K562 (cell line): Measurements from ENCODE around the gene PPP1R2C. TPM values are rescaled to one million over a fixed set of nuclear protein-coding genes. Genes with fewer than 3 reads are reported as not detected.

Experiments used
- ATAC-seq: fragments of 200-7000 bp; cut with Tn5 transposase; 3 replicates; pipeline ENCODE4 v1.9.1; 2020; ENCODE audit warnings: moderate library complexity
- BruUV-seq: library from RNA; stranded (reverse); fragments of 400-500 nt; replicated peaks from 2 replicates; lab custom pipeline; 2021; lab: Mats Ljungman, UMichigan
- CTCF ChIA-PET: fragments of 300-600 bp; formaldehyde crosslinking; extraction: SDS; loops from one replicate; lab custom pipeline; 2021; ENCODE audit warnings: low intra/inter-chr PET ratio; lab: Yijun Ruan, JAX
- POLR2A ChIA-PET: fragments of 300-600, 350-650 bp; sonication (Branson Sonifier 250); formaldehyde crosslinking; extraction: SDS; loops from one replicate; lab custom pipeline; 2021; ENCODE audit warnings: antibody characterized with exemption, inconsistent platforms; lab: Yijun Ruan, JAX
- DNase-seq, 4 experiments: peaks; one replicate each; pipeline versions ENCODE4 v3.0.0 to v3.0.0-alpha.2; 2011 to 2018; ENCODE audit warnings: low spot score in 3 of 4, mixed read lengths in 3 of 4; ENCODE audit errors: extremely low read depth in 1 of 4
- FAIRE-seq: peaks from 2 replicates; lab custom pipeline; 2011; peaks lifted over from hg19 to GRCh38; lab: Jason Lieb, UNC
- H2AFZ ChIP-seq: 2 replicates; pipeline ENCODE4 v1.6.0; 2011; ENCODE audit warnings: low read depth, low read length, control low read depth, inconsistent platforms
- H3K27ac ChIP-seq: fragments of 200-600 bp; 3 replicates; pipeline ENCODE4 v1.8.0; 2011; ENCODE audit warnings: low read depth, mild to moderate bottlenecking, control low read depth, inconsistent platforms, low read length, moderate library complexity, mixed read lengths; ENCODE audit errors: extremely low read depth
- H3K27me3 ChIP-seq, 2 experiments: fragments of 300-600 bp in 1 of 2; 2 replicates in 1 of 2; 3 replicates in 1 of 2; pipeline versions ENCODE4 v1.6.0 to v1.8.0; 2011; ENCODE audit warnings: inconsistent platforms in 2 of 2, low read length in 2 of 2, mild to moderate bottlenecking in 1 of 2, mixed read lengths in 1 of 2, moderate library complexity in 1 of 2; ENCODE audit not compliant: control insufficient read depth in 2 of 2, insufficient read depth in 2 of 2
- H3K36me3 ChIP-seq: fragments of 300-600 bp; 3 replicates; pipeline ENCODE4 v1.8.0; 2011; ENCODE audit warnings: mild to moderate bottlenecking, low read length, inconsistent platforms; ENCODE audit not compliant: control insufficient read depth, insufficient read depth
- H3K4me1 ChIP-seq, 2 experiments: fragments of 200-600 bp in 1 of 2; replicated peaks in 1 of 2; 2 replicates in 1 of 2; 3 replicates in 1 of 2; pipeline versions ENCODE4 v1.5.1 to v1.8.0; 2011; ENCODE audit warnings: inconsistent platforms in 2 of 2, low read length in 2 of 2, mild to moderate bottlenecking in 1 of 2, mixed read lengths in 1 of 2, moderate library complexity in 1 of 2; ENCODE audit not compliant: control insufficient read depth in 2 of 2, insufficient read depth in 2 of 2
- H3K4me2 ChIP-seq: 2 replicates; pipeline ENCODE4 v1.6.1; 2011; ENCODE audit warnings: low read length, control low read depth, inconsistent platforms, mixed read lengths; ENCODE audit not compliant: insufficient read depth
- H3K4me3 ChIP-seq: fragments of 200-600 bp; sonication (generic), shearing (Covaris generic); 2 replicates; pipeline ENCODE4 v1.5.1; 2016; ENCODE audit warnings: control low read depth, inconsistent platforms
- H3K79me2 ChIP-seq: fragments of 200-600 bp; 3 replicates; pipeline ENCODE4 v1.8.0; 2011; ENCODE audit warnings: low read length, inconsistent platforms; ENCODE audit not compliant: control insufficient read depth, insufficient read depth
- H3K9ac ChIP-seq, 2 experiments: 2 replicates each; pipeline versions ENCODE4 v1.6.0 to v1.6.1; 2011; ENCODE audit warnings: low read depth in 2 of 2, low read length in 2 of 2, control low read depth in 1 of 2, inconsistent platforms in 1 of 2, mild to moderate bottlenecking in 1 of 2, mixed read lengths in 1 of 2; ENCODE audit not compliant: insufficient read depth in 1 of 2
- H3K9me1 ChIP-seq: one replicate; pipeline ENCODE4 v1.6.0; 2011; ENCODE audit warnings: inconsistent platforms, mild to moderate bottlenecking, low read length, moderate library complexity; ENCODE audit not compliant: control insufficient read depth, insufficient read depth
- H3K9me3 ChIP-seq: replicated peaks from 2 replicates; pipeline ENCODE4 v1.5.1; 2011; ENCODE audit warnings: low read depth, low read length, inconsistent platforms; ENCODE audit not compliant: control insufficient read depth, insufficient read depth
- H4K20me1 ChIP-seq: replicated peaks from 2 replicates; pipeline ENCODE4 v1.6.1; 2011; ENCODE audit warnings: low read length, inconsistent platforms, mixed read lengths; ENCODE audit not compliant: control insufficient read depth, insufficient read depth
- CBFA2T2 ChIP-seq: fragments of 450-650 bp; conservative IDR thresholded peaks from 2 replicates; pipeline ENCODE4 v1.6.1; 2017; ENCODE audit warnings: mild to moderate bottlenecking
- ELF2 ChIP-seq: fragments of 250-450 bp; sonication (Bioruptor Pico); IDR thresholded peaks from 2 replicates; pipeline ENCODE4 v1.5.0; 2021; ENCODE audit warnings: mild to moderate bottlenecking
- HNRNPL ChIP-seq: fragments of 200-400 bp; formaldehyde crosslinking; IDR thresholded peaks from 2 replicates; pipeline ENCODE4 v1.6.1; 2017; ENCODE audit warnings: low read depth, mild to moderate bottlenecking, low read length
- POLR2B ChIP-seq: fragments of 450-650 bp; IDR thresholded peaks from 2 replicates; pipeline ENCODE4 v1.6.1; 2018; ENCODE audit warnings: low read depth; ENCODE audit not compliant: partially characterized antibody
- POU5F1 ChIP-seq: fragments of 150-350 bp; IDR thresholded peaks from 2 replicates; pipeline ENCODE4 v1.6.1; 2014; ENCODE audit warnings: borderline replicate concordance, low read length, low read depth, mild to moderate bottlenecking; ENCODE audit not compliant: partially characterized antibody
- RFX7 ChIP-seq: fragments of 250-450 bp; sonication (Bioruptor Pico); IDR thresholded peaks from 2 replicates; pipeline ENCODE4 v1.5.1; 2021; ENCODE audit warnings: mild to moderate bottlenecking
- THRAP3 ChIP-seq: fragments of 450-650 bp; IDR thresholded peaks from 2 replicates; pipeline ENCODE4 v1.6.1; 2016; ENCODE audit warnings: mild to moderate bottlenecking, inconsistent platforms, borderline replicate concordance
- ZNF212 ChIP-seq: fragments of 450-650 bp; formaldehyde crosslinking; IDR thresholded peaks from 2 replicates; pipeline ENCODE4 v1.4.0; 2020; ENCODE audit warnings: mild to moderate bottlenecking
- ZNF347 ChIP-seq: fragments of 450-650 bp; formaldehyde crosslinking; IDR thresholded peaks from 2 replicates; pipeline ENCODE4 v1.4.0; 2020; ENCODE audit warnings: low read depth, mild to moderate bottlenecking, moderate library complexity
- ZNF764 ChIP-seq: fragments of 250-450 bp; sonication (Bioruptor Pico); IDR thresholded peaks from 2 replicates; pipeline ENCODE4 v1.4.0; 2020; ENCODE audit warnings: low read depth, mild to moderate bottlenecking, moderate library complexity
- WGBS: fragments of 100-300 bp; shearing (Covaris generic); methylation state at CpG from one replicate; pipeline ENCODE4 v1.1.6; 2016; ENCODE audit warnings: low coverage, mixed read lengths; ENCODE audit not compliant: insufficient coverage; ENCODE audit errors: missing lambda C conversion rate; 5-methylcytosine and 5-hydroxymethylcytosine counted together
- in situ Hi-C: fragments of 300-500 bp; cut with MboI; formaldehyde crosslinking; loops from 4 replicates; pipeline ENCODE4 v1.15.0; 2018; ENCODE audit warnings: inconsistent platforms, mixed read lengths
- intact Hi-C: fragments of 100-400 bp; cut with micrococcal nuclease; formaldehyde crosslinking; loops from 2 replicates; pipeline ENCODE4 v1.14.2; 2022
- polyA plus RNA-seq, 8 experiments: library from polyadenylated mRNA; depleted of rRNA in 4 of 8; stranded (reverse) in 5 of 8; unstranded in 3 of 8; fragments of >200 nt; fragmentation: Nextera tagmentation in 2 of 8; fragmentation: Illumina TruSeq in 1 of 8; extraction: Ambion mirVana in 2 of 8; extraction: Trizol in 1 of 8; gene quantifications; 2 replicates each; pipeline versions ENCODE4 v1.2.1 to v1.2.3, GENCODE V29; 2011 to 2014; ENCODE audit warnings: inconsistent platforms in 1 of 8, missing spikeins in 1 of 8
- total RNA-seq, 7 experiments: library from RNA; depleted of rRNA in 6 of 7; stranded (reverse); fragments of >200 nt in 6 of 7; fragmentation: Illumina TruSeq in 2 of 7; extraction: Trizol in 2 of 7; gene quantifications; 2 replicates each; pipeline versions ENCODE4 v1.2.1 to v1.2.3, GENCODE V29; 2011 to 2021; ENCODE audit warnings: low replicate concordance in 1 of 7
- TF ChIP-seq, protein P1 (sequence below): sonication (generic); formaldehyde crosslinking; IDR thresholded peaks from 2 replicates; pipeline ENCODE4 v1.8.1; 2023; ENCODE audit warnings: mild to moderate bottlenecking, missing genetic modification reagents
- TF ChIP-seq, protein P2 (sequence below): fragments of 250-450 bp; sonication (Bioruptor Pico); IDR thresholded peaks from 2 replicates; pipeline ENCODE4 v1.5.0; 2021; ENCODE audit warnings: mild to moderate bottlenecking, borderline replicate concordance
- TF ChIP-seq, protein P3 (sequence below): fragments of 250-450 bp; sonication (Bioruptor Pico); IDR thresholded peaks from 2 replicates; pipeline ENCODE4 v1.8.0; 2022; ENCODE audit warnings: inconsistent platforms
- TF ChIP-seq, protein P4 (sequence below): fragments of 150-350 bp; IDR thresholded peaks from 2 replicates; pipeline ENCODE4 v1.6.1; 2014; ENCODE audit warnings: low read depth, mild to moderate bottlenecking, low read length, borderline replicate concordance

The PPP1R2C gene
- total and polyA plus RNA-seq, 9 of the 15 experiments (the other 6 are each of a cell fraction or from before 2014, with no cell fraction given), result not detected

DNA sequence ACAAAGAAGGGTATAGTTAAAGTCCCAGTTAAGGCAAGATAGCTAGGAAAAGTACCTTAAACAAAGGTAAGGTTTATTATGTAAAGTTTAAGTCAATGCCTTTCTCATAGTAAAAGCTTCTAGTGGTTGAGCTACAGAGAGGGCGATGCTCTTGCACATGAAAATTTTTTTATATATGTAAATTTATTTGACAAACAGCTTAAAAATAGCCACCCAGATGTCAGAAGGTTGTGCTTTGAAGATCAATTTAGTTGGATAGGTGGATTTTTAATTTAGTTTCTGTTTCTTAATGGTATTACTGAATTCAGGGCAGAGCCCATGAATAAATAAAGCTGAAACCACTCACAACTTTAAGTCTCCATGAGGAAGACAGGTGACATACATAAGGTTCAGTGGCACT is 29.4 kb upstream of the PPP1R2C start:
- no peaks in the 10 kb centered on the region for H3K27me3 ChIP-seq
- H3K9ac ChIP-seq, result no peak overlapping the region
- no TSS peak for BruUV-seq
- H3K9me1 ChIP-seq, result no peaks in the 10 kb centered on the region
- ChIA-PET POLR2A (no interaction called here), CTCF (no interaction called here)
- H3K79me2 ChIP-seq, result no peaks in the 10 kb centered on the region
- 0% methylated on average over 1 of the region's 1 CpG for WGBS
- no peak overlapping the region for H3K4me2 ChIP-seq
- H2AFZ ChIP-seq, result no peak overlapping the region
- FAIRE-seq (no peak), ATAC-seq (no peak), DNase-seq (no peak)
- H3K36me3 ChIP-seq, result no peaks in the 10 kb centered on the region
- intact Hi-C loops (no loop called here), in situ Hi-C loops (no loop called here)
- no peaks in the 10 kb centered on the region for H4K20me1 ChIP-seq
- no peaks in the 10 kb centered on the region for H3K9me3 ChIP-seq
- no peak overlapping the region for H3K4me3 ChIP-seq
- no peak overlapping the region for H3K27ac ChIP-seq
- no peaks in the 10 kb centered on the region for H3K4me1 ChIP-seq
- TF ChIP-seq, protein P1, sequence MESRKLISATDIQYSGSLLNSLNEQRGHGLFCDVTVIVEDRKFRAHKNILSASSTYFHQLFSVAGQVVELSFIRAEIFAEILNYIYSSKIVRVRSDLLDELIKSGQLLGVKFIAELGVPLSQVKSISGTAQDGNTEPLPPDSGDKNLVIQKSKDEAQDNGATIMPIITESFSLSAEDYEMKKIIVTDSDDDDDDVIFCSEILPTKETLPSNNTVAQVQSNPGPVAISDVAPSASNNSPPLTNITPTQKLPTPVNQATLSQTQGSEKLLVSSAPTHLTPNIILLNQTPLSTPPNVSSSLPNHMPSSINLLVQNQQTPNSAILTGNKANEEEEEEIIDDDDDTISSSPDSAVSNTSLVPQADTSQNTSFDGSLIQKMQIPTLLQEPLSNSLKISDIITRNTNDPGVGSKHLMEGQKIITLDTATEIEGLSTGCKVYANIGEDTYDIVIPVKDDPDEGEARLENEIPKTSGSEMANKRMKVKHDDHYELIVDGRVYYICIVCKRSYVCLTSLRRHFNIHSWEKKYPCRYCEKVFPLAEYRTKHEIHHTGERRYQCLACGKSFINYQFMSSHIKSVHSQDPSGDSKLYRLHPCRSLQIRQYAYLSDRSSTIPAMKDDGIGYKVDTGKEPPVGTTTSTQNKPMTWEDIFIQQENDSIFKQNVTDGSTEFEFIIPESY (CRISPR knock-in tag), result no peak
- TF ChIP-seq HNRNPL (no peak), POLR2B (no peak), POU5F1 (no peak), ZNF347 (CRISPR knock-in tag) (no peak), ZNF764 (CRISPR knock-in tag) (no peak), THRAP3 (no peak), ELF2 (CRISPR knock-in tag) (no peak), RFX7 (CRISPR knock-in tag) (no peak), CBFA2T2 (no peak), ZNF212 (CRISPR knock-in tag) (no peak)
- TF ChIP-seq, protein P2, sequence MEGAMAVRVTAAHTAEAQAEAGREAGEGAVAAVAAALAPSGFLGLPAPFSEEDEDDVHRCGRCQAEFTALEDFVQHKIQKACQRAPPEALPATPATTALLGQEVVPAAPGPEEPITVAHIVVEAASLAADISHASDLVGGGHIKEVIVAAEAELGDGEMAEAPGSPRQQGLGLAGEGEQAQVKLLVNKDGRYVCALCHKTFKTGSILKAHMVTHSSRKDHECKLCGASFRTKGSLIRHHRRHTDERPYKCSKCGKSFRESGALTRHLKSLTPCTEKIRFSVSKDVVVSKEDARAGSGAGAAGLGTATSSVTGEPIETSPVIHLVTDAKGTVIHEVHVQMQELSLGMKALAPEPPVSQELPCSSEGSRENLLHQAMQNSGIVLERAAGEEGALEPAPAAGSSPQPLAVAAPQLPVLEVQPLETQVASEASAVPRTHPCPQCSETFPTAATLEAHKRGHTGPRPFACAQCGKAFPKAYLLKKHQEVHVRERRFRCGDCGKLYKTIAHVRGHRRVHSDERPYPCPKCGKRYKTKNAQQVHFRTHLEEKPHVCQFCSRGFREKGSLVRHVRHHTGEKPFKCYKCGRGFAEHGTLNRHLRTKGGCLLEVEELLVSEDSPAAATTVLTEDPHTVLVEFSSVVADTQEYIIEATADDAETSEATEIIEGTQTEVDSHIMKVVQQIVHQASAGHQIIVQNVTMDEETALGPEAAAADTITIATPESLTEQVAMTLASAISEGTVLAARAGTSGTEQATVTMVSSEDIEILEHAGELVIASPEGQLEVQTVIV (CRISPR knock-in tag), result no peak
- TF ChIP-seq, protein P3, sequence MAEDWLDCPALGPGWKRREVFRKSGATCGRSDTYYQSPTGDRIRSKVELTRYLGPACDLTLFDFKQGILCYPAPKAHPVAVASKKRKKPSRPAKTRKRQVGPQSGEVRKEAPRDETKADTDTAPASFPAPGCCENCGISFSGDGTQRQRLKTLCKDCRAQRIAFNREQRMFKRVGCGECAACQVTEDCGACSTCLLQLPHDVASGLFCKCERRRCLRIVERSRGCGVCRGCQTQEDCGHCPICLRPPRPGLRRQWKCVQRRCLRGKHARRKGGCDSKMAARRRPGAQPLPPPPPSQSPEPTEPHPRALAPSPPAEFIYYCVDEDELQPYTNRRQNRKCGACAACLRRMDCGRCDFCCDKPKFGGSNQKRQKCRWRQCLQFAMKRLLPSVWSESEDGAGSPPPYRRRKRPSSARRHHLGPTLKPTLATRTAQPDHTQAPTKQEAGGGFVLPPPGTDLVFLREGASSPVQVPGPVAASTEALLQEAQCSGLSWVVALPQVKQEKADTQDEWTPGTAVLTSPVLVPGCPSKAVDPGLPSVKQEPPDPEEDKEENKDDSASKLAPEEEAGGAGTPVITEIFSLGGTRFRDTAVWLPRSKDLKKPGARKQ, result no peak
- TF ChIP-seq, protein P4, sequence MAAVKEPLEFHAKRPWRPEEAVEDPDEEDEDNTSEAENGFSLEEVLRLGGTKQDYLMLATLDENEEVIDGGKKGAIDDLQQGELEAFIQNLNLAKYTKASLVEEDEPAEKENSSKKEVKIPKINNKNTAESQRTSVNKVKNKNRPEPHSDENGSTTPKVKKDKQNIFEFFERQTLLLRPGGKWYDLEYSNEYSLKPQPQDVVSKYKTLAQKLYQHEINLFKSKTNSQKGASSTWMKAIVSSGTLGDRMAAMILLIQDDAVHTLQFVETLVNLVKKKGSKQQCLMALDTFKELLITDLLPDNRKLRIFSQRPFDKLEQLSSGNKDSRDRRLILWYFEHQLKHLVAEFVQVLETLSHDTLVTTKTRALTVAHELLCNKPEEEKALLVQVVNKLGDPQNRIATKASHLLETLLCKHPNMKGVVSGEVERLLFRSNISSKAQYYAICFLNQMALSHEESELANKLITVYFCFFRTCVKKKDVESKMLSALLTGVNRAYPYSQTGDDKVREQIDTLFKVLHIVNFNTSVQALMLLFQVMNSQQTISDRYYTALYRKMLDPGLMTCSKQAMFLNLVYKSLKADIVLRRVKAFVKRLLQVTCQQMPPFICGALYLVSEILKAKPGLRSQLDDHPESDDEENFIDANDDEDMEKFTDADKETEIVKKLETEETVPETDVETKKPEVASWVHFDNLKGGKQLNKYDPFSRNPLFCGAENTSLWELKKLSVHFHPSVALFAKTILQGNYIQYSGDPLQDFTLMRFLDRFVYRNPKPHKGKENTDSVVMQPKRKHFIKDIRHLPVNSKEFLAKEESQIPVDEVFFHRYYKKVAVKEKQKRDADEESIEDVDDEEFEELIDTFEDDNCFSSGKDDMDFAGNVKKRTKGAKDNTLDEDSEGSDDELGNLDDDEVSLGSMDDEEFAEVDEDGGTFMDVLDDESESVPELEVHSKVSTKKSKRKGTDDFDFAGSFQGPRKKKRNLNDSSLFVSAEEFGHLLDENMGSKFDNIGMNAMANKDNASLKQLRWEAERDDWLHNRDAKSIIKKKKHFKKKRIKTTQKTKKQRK, result no peak
